Measurements from ENCODE around the gene GRK6. TPM values are rescaled to one million over a fixed set of nuclear protein-coding genes. Genes with fewer than 3 reads are reported as not detected.
A peak's percentile ranks its signal among the peaks of the same experiment; 100 is the strongest.

GRK6 gene
- total and polyA plus RNA-seq, 2 experiments from 2014 or later: 13.0 to 56.8 TPM

DNA sequence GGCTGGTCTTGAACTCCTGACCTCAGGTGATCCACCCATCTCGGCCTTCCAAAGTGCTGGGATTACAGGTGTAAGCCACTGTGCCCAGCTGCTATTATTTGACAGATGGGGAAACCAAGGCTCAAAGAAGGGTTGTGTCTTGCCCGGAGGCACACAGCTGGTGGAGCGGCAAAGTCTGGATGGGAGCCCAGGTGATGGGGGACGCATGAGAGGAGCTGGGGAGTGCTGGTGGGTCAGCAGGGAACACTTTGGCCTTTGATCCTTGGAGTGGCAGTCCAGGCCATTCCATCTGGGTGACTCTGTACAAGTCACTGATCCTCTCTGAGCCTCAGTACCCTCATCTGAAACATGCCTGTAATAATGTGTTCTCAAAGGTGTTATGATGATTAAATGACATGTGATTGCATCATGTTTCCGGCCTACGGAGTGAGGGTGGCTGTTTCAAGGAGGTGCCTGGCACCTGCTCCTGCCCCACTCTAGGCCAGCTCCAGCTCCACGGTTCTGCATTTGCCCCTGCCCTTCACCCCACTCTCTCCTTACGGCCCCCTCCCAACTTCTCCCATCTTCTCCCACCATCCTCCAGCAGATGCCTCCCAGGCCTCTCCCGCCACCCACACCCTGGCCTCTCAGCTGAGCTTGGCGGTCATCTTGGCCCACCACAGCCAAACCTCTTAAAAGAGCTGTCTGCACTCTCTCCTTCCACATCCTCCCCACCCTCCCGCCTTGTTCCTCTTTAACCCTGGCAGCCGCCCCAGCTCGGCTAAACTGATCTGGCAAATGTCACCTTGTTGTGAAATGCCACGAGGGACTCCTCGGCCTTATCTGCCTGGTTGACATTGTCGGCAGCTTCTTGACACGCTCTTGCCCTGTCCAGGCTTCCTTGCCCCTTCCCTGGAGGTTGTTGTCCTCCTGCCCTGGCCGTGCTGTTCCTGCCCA, 52.5 kb downstream of the GRK6 start:
- Histone ChIP-seq H3K4me3 (no peak overlapping the region), H3K36me3 (ENCODE audit: insufficient read depth) (no peaks in the 10 kb centered on the region), H3K27me3 (ENCODE audit: insufficient read depth) (no peaks in the 10 kb centered on the region), H3K79me2 (replicated peaks; ENCODE audit: insufficient read depth) (no peaks in the 10 kb centered on the region), H3K9me2 (ENCODE audit: insufficient read depth) (no peaks in the 10 kb centered on the region), H4K20me1 (replicated peaks; ENCODE audit: insufficient read depth) (no peaks in the 10 kb centered on the region; the same call in 1 of the 2 replicates), H3K27ac (ENCODE audit: low read depth) (0 out of 2 replicates have a peak overlapping the region, but pooled peaks have one; percentile 26), H3F3A (replicated peaks; ENCODE audit: low read depth) (peaks cover 18% of the 10 kb centered on the region), H2AFZ (no peak overlapping the region), H3K4me2 (no peak overlapping the region), H3K4me1 (ENCODE audit: insufficient read depth) (peaks cover 19% of the 10 kb centered on the region)
- TF ChIP-seq ETS1 (IDR thresholded peaks at IDR 0.05): no peak
- TF ChIP-seq, protein P1, sequence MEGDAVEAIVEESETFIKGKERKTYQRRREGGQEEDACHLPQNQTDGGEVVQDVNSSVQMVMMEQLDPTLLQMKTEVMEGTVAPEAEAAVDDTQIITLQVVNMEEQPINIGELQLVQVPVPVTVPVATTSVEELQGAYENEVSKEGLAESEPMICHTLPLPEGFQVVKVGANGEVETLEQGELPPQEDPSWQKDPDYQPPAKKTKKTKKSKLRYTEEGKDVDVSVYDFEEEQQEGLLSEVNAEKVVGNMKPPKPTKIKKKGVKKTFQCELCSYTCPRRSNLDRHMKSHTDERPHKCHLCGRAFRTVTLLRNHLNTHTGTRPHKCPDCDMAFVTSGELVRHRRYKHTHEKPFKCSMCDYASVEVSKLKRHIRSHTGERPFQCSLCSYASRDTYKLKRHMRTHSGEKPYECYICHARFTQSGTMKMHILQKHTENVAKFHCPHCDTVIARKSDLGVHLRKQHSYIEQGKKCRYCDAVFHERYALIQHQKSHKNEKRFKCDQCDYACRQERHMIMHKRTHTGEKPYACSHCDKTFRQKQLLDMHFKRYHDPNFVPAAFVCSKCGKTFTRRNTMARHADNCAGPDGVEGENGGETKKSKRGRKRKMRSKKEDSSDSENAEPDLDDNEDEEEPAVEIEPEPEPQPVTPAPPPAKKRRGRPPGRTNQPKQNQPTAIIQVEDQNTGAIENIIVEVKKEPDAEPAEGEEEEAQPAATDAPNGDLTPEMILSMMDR (conservative IDR thresholded peaks at IDR 0.05; ENCODE audit: low read depth in 2 of 2): no peak
- TF ChIP-seq EZH2 (IDR thresholded peaks at IDR 0.05; ENCODE audit: low read depth, unreplicated experiment): no peak
- TF ChIP-seq ZNF331 (CRISPR knock-in tag; IDR thresholded peaks at IDR 0.05; ENCODE audit: low read depth): no peak
- TF ChIP-seq, protein P2, sequence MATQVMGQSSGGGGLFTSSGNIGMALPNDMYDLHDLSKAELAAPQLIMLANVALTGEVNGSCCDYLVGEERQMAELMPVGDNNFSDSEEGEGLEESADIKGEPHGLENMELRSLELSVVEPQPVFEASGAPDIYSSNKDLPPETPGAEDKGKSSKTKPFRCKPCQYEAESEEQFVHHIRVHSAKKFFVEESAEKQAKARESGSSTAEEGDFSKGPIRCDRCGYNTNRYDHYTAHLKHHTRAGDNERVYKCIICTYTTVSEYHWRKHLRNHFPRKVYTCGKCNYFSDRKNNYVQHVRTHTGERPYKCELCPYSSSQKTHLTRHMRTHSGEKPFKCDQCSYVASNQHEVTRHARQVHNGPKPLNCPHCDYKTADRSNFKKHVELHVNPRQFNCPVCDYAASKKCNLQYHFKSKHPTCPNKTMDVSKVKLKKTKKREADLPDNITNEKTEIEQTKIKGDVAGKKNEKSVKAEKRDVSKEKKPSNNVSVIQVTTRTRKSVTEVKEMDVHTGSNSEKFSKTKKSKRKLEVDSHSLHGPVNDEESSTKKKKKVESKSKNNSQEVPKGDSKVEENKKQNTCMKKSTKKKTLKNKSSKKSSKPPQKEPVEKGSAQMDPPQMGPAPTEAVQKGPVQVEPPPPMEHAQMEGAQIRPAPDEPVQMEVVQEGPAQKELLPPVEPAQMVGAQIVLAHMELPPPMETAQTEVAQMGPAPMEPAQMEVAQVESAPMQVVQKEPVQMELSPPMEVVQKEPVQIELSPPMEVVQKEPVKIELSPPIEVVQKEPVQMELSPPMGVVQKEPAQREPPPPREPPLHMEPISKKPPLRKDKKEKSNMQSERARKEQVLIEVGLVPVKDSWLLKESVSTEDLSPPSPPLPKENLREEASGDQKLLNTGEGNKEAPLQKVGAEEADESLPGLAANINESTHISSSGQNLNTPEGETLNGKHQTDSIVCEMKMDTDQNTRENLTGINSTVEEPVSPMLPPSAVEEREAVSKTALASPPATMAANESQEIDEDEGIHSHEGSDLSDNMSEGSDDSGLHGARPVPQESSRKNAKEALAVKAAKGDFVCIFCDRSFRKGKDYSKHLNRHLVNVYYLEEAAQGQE (IDR thresholded peaks at IDR 0.05; ENCODE audit: unreplicated experiment): no peak
- no peak; the same call in 1 of the 2 replicates for TF ChIP-seq POLR2AphosphoS5 (IDR thresholded peaks at IDR 0.05; ENCODE audit: low read depth)
- no peak for TF ChIP-seq ZNF114 (CRISPR knock-in tag; IDR thresholded peaks at IDR 0.05)
- TF ChIP-seq EZH2phosphoT487 (IDR thresholded peaks at IDR 0.05; ENCODE audit: unreplicated experiment): no peak
- no peak for TF ChIP-seq STAT1 (IDR thresholded peaks at IDR 0.05; ENCODE audit: unreplicated experiment)
- no peak for TF ChIP-seq CREB1 (CRISPR knock-in tag; IDR thresholded peaks at IDR 0.05; ENCODE audit: low read depth)
- TF ChIP-seq ZNF462 (CRISPR knock-in tag; IDR thresholded peaks at IDR 0.05): no peak
- no peak for TF ChIP-seq JUNB (IDR thresholded peaks at IDR 0.05; ENCODE audit: unreplicated experiment)
- no peak for TF ChIP-seq NANOG (IDR thresholded peaks at IDR 0.05; ENCODE audit: borderline replicate concordance)
- peaks cover 25% of the 10 kb centered on the region for H3K36me3 Mint-ChIP-seq (ENCODE audit: low read depth)
- peaks cover 36% of the 10 kb centered on the region for H3K4me1 Mint-ChIP-seq
- peak overlapping the region; percentile 86; the same call in 1 of the 2 replicates for H3K27ac Mint-ChIP-seq
- ATAC-seq: no peak
- H3K4me3 Mint-ChIP-seq: no peak overlapping the region; the same call in 2 of the 3 replicates
- no peaks in the 10 kb centered on the region for H3K9me3 Mint-ChIP-seq
- no peak for DNase-seq (ENCODE audit: low spot score)
- peaks cover 24% of the 10 kb centered on the region for H3K27me3 Mint-ChIP-seq (ENCODE audit: insufficient read depth, low read depth, poor library complexity)

Data from GM23338 (cell line).